Ishikawa (cell line): Measurements from ENCODE around the gene CDKN2B-AS1.

ENCODE experiments used
- CEBPB ChIP-seq: IDR thresholded peaks from 2 replicates; pipeline ENCODE4 v1.6.1; 2012
- CREB1 ChIP-seq: IDR thresholded peaks from 2 replicates; pipeline ENCODE4 v1.6.1; 2012; ENCODE audit warnings: low read depth
- EGR1 ChIP-seq: IDR thresholded peaks from 2 replicates; pipeline ENCODE4 v1.6.1; 2012
- EP300 ChIP-seq: IDR thresholded peaks from 2 replicates; pipeline ENCODE4 v1.6.1; 2012; ENCODE audit warnings: borderline replicate concordance
- FOXM1 ChIP-seq: IDR thresholded peaks from 2 replicates; pipeline ENCODE4 v1.6.1; 2012; ENCODE audit warnings: low read depth, borderline replicate concordance
- MAX ChIP-seq: IDR thresholded peaks from 2 replicates; pipeline ENCODE4 v1.6.1; 2012
- NFIC ChIP-seq: IDR thresholded peaks from 2 replicates; pipeline ENCODE4 v1.6.1; 2012
- RAD21 ChIP-seq: IDR thresholded peaks from 2 replicates; pipeline ENCODE4 v1.6.1; 2012; ENCODE audit warnings: low read depth
- REST ChIP-seq: IDR thresholded peaks from 2 replicates; pipeline ENCODE4 v1.6.1; 2012; ENCODE audit warnings: low read depth, mild to moderate bottlenecking
- TAF1 ChIP-seq: IDR thresholded peaks from 2 replicates; pipeline ENCODE4 v1.6.1; 2012; ENCODE audit warnings: low read depth, mild to moderate bottlenecking
- TCF12 ChIP-seq: IDR thresholded peaks from 2 replicates; pipeline ENCODE4 v1.6.1; 2012; ENCODE audit warnings: low read depth
- TEAD4 ChIP-seq: IDR thresholded peaks from 2 replicates; pipeline ENCODE4 v1.6.1; 2012
- USF1 ChIP-seq: IDR thresholded peaks from 2 replicates; pipeline ENCODE4 v1.6.1; 2012
- YY1 ChIP-seq: IDR thresholded peaks from 2 replicates; pipeline ENCODE4 v1.6.1; 2012; ENCODE audit warnings: low read depth
- ZBTB7A ChIP-seq: IDR thresholded peaks from 2 replicates; pipeline ENCODE4 v1.6.1; 2012; ENCODE audit warnings: low read depth

The CDKN2B-AS1 gene

GRCh38 chr9:22005021-22005701 is 10.6 kb downstream of the CDKN2B-AS1 start:
- no peak for TF ChIP-seq EGR1
- TF ChIP-seq TCF12: no peak
- TF ChIP-seq RAD21: no peak
- no peak for TF ChIP-seq NFIC
- no peak for TF ChIP-seq EP300
- no peak for TF ChIP-seq TAF1
- no peak for TF ChIP-seq ZBTB7A
- no peak for TF ChIP-seq TEAD4
- TF ChIP-seq YY1: no peak
- TF ChIP-seq FOXM1: no peak
- no peak for TF ChIP-seq CREB1
- TF ChIP-seq MAX: no peak
- no peak for TF ChIP-seq REST
- no peak for TF ChIP-seq USF1
- no peak for TF ChIP-seq CEBPB

- no peak for TF ChIP-seq EGR1
- TF ChIP-seq TCF12: no peak
- TF ChIP-seq REST: no peak
- no peak for TF ChIP-seq FOXM1
These were observed 11.4 kb downstream of the CDKN2B-AS1 start for GRCh38 chr9:22005702-22006606.

- TF ChIP-seq ZBTB7A (no peak), USF1 (no peak), TEAD4 (no peak), EGR1 (no peak), TCF12 (no peak), TAF1 (no peak), EP300 (no peak), FOXM1 (no peak), YY1 (no peak), RAD21 (no peak), REST (no peak), CREB1 (no peak), MAX (no peak), NFIC (no peak), CEBPB (no peak)
These were observed 13.8 kb downstream of the CDKN2B-AS1 start for GRCh38 chr9:22008384-22008716.
